ENCODE results near the gene ZMYM3. TPM values are rescaled to one million over a fixed set of nuclear protein-coding genes. Genes with fewer than 3 reads are reported as not detected.

The ZMYM3 gene
- polyA plus RNA-seq (2011; rRNA removed) = 18.8 and 23.2 TPM in 2 replicates
- 15.6 and 20.2 TPM in 2 replicates for polyA plus RNA-seq (2012; cell fraction: cytosol; rRNA removed)
- polyA plus RNA-seq (2012; cell fraction: nucleus; rRNA removed) = 35.2 and 42.2 TPM in 2 replicates
- polyA plus RNA-seq (2017; fragmentation: RNase III; extraction: RNeasy Plus Mini Kit Qiagen cat#74134 plus additional on column Dnase treatment) = 16.5 to 22.0 TPM (median 19.1 TPM) in 3 replicates
- polyA minus RNA-seq (2011; rRNA and poly(A)+ RNA removed) = 51.9 and 55.1 TPM in 2 replicates

DNA sequence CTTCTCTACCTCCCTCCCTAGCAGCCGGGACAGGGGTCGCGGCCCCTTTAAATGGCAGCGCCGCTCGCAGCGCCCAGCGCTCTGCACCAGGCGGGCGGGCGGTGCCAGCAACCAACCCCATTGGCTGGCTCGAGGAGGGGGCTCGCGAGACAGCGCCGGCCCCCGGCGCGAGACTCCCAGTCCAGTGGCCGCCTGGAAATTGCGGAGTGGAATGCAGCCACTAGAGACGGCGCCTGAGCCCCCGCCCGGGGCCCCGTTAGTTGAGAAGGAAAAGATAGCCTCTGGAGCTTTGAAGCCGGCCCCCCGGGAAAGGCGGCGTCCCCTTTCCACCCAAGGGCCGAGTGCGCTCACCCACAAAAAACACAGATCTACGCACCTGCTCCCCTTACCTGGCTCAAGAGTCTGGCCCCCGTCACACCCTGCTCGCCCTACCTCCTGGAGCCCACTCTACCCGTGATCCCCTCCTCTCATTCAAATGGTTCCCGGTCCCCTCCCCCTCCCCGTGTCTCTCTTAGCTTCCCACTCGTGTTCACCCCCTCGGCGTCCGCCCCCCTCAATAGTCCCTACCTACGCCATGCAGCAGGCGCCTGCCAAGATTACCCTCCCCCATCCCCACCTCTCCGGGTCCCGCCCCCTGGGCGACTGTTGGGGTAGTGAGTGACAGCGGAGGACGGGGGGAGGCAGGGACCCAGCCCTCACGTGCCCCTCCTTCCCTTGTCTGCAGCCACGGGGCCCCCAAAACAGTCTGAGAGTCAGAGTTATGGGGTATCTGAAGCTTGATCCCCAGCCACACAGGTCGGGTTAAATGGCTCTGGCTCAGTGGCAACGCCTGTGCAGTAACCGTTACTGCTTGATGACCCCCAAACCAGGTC, at the start of gene ZMYM3:
ZMYM3 (minus strand) TSS at position 49 of the 872 bp plus-strand sequence. CDS start 885 bp downstream, outside the sequence.
- 0% methylated on average over 8 of the region's 54 CpGs for WGBS (ENCODE audit: missing lambda C conversion rate)
- no peak for FAIRE-seq
- peak; percentile 91 to 96 for ATAC-seq
- Histone ChIP-seq H3K9me3 (no peaks in the 10 kb centered on the region), H3K27ac (peak within 1 kb of the TSS; percentile 98 to 99), H3K4me3 (peak within 1 kb of the TSS; percentile 91), H3K4me2 (peak within 1 kb of the TSS; percentile 99), H3K4me1 (peaks cover 23% of the 10 kb centered on the region)
- ChIA-PET POLR2A (interaction anchor here (1.0 to 2.9 kb wide), 5 partner anchors 15 to 112 kb away, joined by 3 to 19 read pairs (median 5); partner anchors contain the start of genes NONO and TAF1), CTCF (interaction anchor here (0.7 to 1.9 kb wide), 5 partner anchors 14 to 71 kb away, joined by 3 to 5 read pairs (median 4); partner anchors contain the start of gene NONO)
- TF ChIP-seq BHLHE40 (IDR thresholded peaks at IDR 0.05; ENCODE audit: low read depth, low read length) = no peak
- TF ChIP-seq, protein P1, sequence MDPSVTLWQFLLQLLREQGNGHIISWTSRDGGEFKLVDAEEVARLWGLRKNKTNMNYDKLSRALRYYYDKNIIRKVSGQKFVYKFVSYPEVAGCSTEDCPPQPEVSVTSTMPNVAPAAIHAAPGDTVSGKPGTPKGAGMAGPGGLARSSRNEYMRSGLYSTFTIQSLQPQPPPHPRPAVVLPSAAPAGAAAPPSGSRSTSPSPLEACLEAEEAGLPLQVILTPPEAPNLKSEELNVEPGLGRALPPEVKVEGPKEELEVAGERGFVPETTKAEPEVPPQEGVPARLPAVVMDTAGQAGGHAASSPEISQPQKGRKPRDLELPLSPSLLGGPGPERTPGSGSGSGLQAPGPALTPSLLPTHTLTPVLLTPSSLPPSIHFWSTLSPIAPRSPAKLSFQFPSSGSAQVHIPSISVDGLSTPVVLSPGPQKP (IDR thresholded peaks at IDR 0.05; ENCODE audit: low read depth, low read length) = no peak
- TF ChIP-seq, protein P2, sequence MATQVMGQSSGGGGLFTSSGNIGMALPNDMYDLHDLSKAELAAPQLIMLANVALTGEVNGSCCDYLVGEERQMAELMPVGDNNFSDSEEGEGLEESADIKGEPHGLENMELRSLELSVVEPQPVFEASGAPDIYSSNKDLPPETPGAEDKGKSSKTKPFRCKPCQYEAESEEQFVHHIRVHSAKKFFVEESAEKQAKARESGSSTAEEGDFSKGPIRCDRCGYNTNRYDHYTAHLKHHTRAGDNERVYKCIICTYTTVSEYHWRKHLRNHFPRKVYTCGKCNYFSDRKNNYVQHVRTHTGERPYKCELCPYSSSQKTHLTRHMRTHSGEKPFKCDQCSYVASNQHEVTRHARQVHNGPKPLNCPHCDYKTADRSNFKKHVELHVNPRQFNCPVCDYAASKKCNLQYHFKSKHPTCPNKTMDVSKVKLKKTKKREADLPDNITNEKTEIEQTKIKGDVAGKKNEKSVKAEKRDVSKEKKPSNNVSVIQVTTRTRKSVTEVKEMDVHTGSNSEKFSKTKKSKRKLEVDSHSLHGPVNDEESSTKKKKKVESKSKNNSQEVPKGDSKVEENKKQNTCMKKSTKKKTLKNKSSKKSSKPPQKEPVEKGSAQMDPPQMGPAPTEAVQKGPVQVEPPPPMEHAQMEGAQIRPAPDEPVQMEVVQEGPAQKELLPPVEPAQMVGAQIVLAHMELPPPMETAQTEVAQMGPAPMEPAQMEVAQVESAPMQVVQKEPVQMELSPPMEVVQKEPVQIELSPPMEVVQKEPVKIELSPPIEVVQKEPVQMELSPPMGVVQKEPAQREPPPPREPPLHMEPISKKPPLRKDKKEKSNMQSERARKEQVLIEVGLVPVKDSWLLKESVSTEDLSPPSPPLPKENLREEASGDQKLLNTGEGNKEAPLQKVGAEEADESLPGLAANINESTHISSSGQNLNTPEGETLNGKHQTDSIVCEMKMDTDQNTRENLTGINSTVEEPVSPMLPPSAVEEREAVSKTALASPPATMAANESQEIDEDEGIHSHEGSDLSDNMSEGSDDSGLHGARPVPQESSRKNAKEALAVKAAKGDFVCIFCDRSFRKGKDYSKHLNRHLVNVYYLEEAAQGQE (IDR thresholded peaks at IDR 0.05) = peak; percentile 99
- TF ChIP-seq, protein P3, sequence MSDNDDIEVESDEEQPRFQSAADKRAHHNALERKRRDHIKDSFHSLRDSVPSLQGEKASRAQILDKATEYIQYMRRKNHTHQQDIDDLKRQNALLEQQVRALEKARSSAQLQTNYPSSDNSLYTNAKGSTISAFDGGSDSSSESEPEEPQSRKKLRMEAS (IDR thresholded peaks at IDR 0.05) = peak; percentile 55
- TF ChIP-seq, protein P4, sequence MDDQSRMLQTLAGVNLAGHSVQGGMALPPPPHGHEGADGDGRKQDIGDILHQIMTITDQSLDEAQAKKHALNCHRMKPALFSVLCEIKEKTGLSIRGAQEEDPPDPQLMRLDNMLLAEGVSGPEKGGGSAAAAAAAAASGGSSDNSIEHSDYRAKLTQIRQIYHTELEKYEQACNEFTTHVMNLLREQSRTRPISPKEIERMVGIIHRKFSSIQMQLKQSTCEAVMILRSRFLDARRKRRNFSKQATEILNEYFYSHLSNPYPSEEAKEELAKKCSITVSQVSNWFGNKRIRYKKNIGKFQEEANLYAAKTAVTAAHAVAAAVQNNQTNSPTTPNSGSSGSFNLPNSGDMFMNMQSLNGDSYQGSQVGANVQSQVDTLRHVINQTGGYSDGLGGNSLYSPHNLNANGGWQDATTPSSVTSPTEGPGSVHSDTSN (IDR thresholded peaks at IDR 0.05) = peak; percentile 64; the same call in 1 of the 2 replicates
- peak; percentile 39; the same call in 1 of the 2 replicates for TF ChIP-seq MYC (IDR thresholded peaks at IDR 0.05; ENCODE audit: borderline replicate concordance, low read length)
- TF ChIP-seq CHD2 (IDR thresholded peaks at IDR 0.05; ENCODE audit: low read length, partially characterized antibody) = peak; percentile 93
- TF ChIP-seq TFCP2L1 (CRISPR knock-in tag; IDR thresholded peaks at IDR 0.05) = no peak
- DNase-seq (ENCODE audit: low read depth in 1 of 2, low spot score in 1 of 2) = peak; percentile 85

DNA sequence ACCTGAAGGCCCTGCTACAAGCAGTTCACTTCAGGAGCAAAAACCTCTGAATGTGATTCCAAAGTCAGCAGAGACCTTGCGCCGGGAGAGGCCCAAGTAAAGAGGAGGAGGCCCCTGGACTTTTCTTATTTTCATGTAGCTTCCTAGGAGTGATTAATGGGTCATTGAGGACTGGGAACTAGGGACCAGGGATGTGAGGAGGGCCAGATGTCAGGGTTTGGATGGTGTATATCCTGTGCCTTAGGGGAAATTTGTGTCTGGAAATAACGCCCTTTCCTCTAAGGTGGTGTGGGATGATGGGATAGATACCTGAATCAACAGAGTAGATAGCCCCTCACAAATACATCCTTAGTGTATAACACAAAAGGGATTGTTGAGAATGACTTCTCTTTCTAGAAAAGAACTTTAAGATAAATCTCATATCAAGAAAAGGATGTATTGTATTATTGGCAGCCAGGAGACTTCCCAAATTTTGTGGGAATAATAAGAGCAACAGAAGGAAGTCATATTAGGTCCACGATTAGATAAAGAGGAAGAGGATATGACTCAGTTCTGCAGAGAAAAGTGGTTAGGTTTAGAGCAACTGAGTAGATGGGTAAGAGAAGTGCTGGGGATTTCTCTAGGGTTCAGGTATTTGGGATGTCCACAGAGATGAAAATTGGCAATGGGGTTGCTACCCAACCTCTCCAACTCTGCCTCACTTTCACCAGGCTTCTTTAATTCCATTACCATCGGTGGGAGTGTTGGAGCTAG, 48.7 kb upstream of the ZMYM3 start:
- no peak overlapping the region for H3K4me3 ChIP-seq
- no peaks in the 10 kb centered on the region for H3K4me1 ChIP-seq
- no peak overlapping the region for H3K27ac ChIP-seq
- POLR2A ChIA-PET = interaction anchor here (2.1 kb wide), 1 partner anchor 19 kb away, joined by 11 read pairs; the partner anchor contains the start of gene NONO
- WGBS (ENCODE audit: missing lambda C conversion rate) = 82% methylated on average over 5 of the region's 5 CpGs
- DNase-seq (ENCODE audit: low read depth in 1 of 2, low spot score in 1 of 2) (no peak), ATAC-seq (peak in 1 of 2 experiments; percentile 10; a peak in 2 of 6 replicates), FAIRE-seq (peak; percentile 39)
- no peak overlapping the region for H3K4me2 ChIP-seq
- H3K9me3 ChIP-seq = no peaks in the 10 kb centered on the region
- CTCF ChIA-PET = interaction anchor here (1.0 kb wide), 1 partner anchor 18 kb away, joined by 3 read pairs; no protein-coding TSS in a partner anchor
- TF ChIP-seq, protein P5, sequence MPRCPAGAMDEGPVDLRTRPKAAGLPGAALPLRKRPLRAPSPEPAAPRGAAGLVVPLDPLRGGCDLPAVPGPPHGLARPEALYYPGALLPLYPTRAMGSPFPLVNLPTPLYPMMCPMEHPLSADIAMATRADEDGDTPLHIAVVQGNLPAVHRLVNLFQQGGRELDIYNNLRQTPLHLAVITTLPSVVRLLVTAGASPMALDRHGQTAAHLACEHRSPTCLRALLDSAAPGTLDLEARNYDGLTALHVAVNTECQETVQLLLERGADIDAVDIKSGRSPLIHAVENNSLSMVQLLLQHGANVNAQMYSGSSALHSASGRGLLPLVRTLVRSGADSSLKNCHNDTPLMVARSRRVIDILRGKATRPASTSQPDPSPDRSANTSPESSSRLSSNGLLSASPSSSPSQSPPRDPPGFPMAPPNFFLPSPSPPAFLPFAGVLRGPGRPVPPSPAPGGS (IDR thresholded peaks at IDR 0.05) = no peak
- TF ChIP-seq RNF2 (IDR thresholded peaks at IDR 0.05; ENCODE audit: borderline replicate concordance, low read depth) = no peak
- TF ChIP-seq NPAS2 (CRISPR knock-in tag; IDR thresholded peaks at IDR 0.05; ENCODE audit: borderline replicate concordance) = no peak

All from A549 (cell line).